HCT116 (cell line): ENCODE results near the gene IL10. TPM values are rescaled to one million over a fixed set of nuclear protein-coding genes. Genes with fewer than 3 reads are reported as not detected.

Experiments used
- ATAC-seq: fragments of 200-7000 bp; cut with Tn5 transposase; 2 replicates; pipeline ENCODE4 v1.9.1; 2020; ENCODE audit warnings: mild to moderate bottlenecking, moderate library complexity
- Bru-seq: library from RNA; stranded (reverse); fragments of 400-500 nt; gene quantifications from one replicate; lab custom pipeline; 2021; lab: Mats Ljungman, UMichigan
- BruChase-seq, 2 experiments: library from RNA; stranded (reverse); fragments of 400-500 nt; gene quantifications; one replicate each; lab custom pipeline; 2021; lab: Mats Ljungman, UMichigan
- BruUV-seq: library from RNA; stranded (reverse); fragments of 400-500 nt; replicated peaks from 2 replicates; lab custom pipeline; 2021; lab: Mats Ljungman, UMichigan
- CTCF ChIA-PET: fragments of 300-600 bp; sonication (Branson Sonifier 250); formaldehyde crosslinking; loops from one replicate; lab custom pipeline; 2021; ENCODE audit warnings: antibody characterized with exemption; lab: Charles Lee
- POLR2A ChIA-PET: fragments of 300-600, 350-600 bp; sonication (Branson Sonifier 250); formaldehyde crosslinking; loops from one replicate; lab custom pipeline; 2021; ENCODE audit warnings: antibody characterized with exemption; lab: Charles Lee
- RAD21 ChIA-PET, 2 experiments: fragments of 300-600 bp; sonication (Branson Sonifier 250); formaldehyde crosslinking; loops; one replicate each; lab custom pipeline; 2023; ENCODE audit warnings: low total read pairs in 2 of 2; ENCODE audit not compliant: uncharacterized antibody in 2 of 2, unreplicated experiment in 2 of 2, low non-redundant PET in 1 of 2; lab: Charles Lee
- DNase-seq: peaks from one replicate; pipeline ENCODE4 v3.0.0-alpha.2; 2010; ENCODE audit warnings: low read depth, low spot score
- H2AFZ ChIP-seq: fragments of 200-600 bp; shearing (Covaris generic), sonication (generic); 2 replicates; pipeline ENCODE4 v1.6.1; 2017; ENCODE audit warnings: low read depth, mixed run types, mixed read lengths, antibody characterized with exemption, low read length; ENCODE audit not compliant: poor library complexity, severe bottlenecking
- H3K27ac ChIP-seq: 2 replicates; pipeline ENCODE4 v1.5.1; 2012; ENCODE audit warnings: low read depth, low read length
- H3K27me3 ChIP-seq: fragments of 200-600 bp; sonication (generic); 2 replicates; pipeline ENCODE4 v1.6.1; 2016; ENCODE audit warnings: mixed run types, low read length, mixed read lengths; ENCODE audit not compliant: insufficient read depth
- H3K36me3 ChIP-seq, 2 experiments: fragments of 200-500 bp in 1 of 2; fragments of 200-600 bp in 1 of 2; sonication (Bioruptor generic) in 1 of 2; sonication (generic) in 1 of 2; 2 replicates each; pipeline versions ENCODE4 v1.5.1 to v1.6.1; 2014 to 2016; ENCODE audit warnings: low read length in 2 of 2, inconsistent platforms in 1 of 2, mixed read lengths in 1 of 2, mixed run types in 1 of 2; ENCODE audit not compliant: insufficient read depth in 2 of 2, control insufficient read depth in 1 of 2
- H3K4me1 ChIP-seq, 2 experiments: fragments of 200-600 bp in 1 of 2; sonication (generic) in 1 of 2; 2 replicates each; pipeline versions ENCODE4 v1.5.1 to v1.6.1; 2012 to 2017; ENCODE audit warnings: low read length in 2 of 2, inconsistent platforms in 1 of 2, mild to moderate bottlenecking in 1 of 2, mixed read lengths in 1 of 2, mixed run types in 1 of 2, moderate library complexity in 1 of 2; ENCODE audit not compliant: insufficient read depth in 2 of 2, control insufficient read depth in 1 of 2
- H3K4me2 ChIP-seq: fragments of 200-600 bp; sonication (generic); 2 replicates; pipeline ENCODE4 v1.6.1; 2017; ENCODE audit warnings: mixed run types, low read length, mixed read lengths
- H3K4me3 ChIP-seq, 2 experiments: fragments of 200-600 bp in 1 of 2; sonication (generic) in 1 of 2; replicated peaks in 1 of 2; 2 replicates each; pipeline ENCODE4 v1.5.1; 2011 to 2016; ENCODE audit warnings: low read length in 2 of 2, control low read depth in 1 of 2, low read depth in 1 of 2, mild to moderate bottlenecking in 1 of 2, mixed read lengths in 1 of 2, mixed run types in 1 of 2
- H3K79me2 ChIP-seq: fragments of 200-600 bp; sonication (generic); 2 replicates; pipeline ENCODE4 v1.6.1; 2017; ENCODE audit warnings: mild to moderate bottlenecking, mixed run types, low read length, moderate library complexity, mixed read lengths; ENCODE audit not compliant: insufficient read depth
- H3K9ac ChIP-seq: fragments of 200-600 bp; sonication (generic); 2 replicates; pipeline ENCODE4 v1.6.1; 2016; ENCODE audit warnings: low read length, mixed read lengths
- H3K9me2 ChIP-seq: fragments of 200-600 bp; sonication (generic), shearing (Covaris generic); 2 replicates; pipeline ENCODE4 v1.6.1; 2017; ENCODE audit warnings: mixed run types, mild to moderate bottlenecking, moderate library complexity; ENCODE audit not compliant: insufficient read depth
- H3K9me3 ChIP-seq, 2 experiments: fragments of 200-500 bp in 1 of 2; fragments of 200-600 bp in 1 of 2; sonication (Bioruptor generic) in 1 of 2; sonication (generic) in 1 of 2; 2 replicates each; pipeline ENCODE4 v1.6.1; 2014 to 2017; ENCODE audit warnings: low read length in 2 of 2, mixed read lengths in 2 of 2, inconsistent platforms in 1 of 2, low read depth in 1 of 2, mild to moderate bottlenecking in 1 of 2, mixed run types in 1 of 2, moderate library complexity in 1 of 2; ENCODE audit not compliant: control insufficient read depth in 1 of 2, insufficient read depth in 1 of 2
- H4K20me1 ChIP-seq: fragments of 200-600 bp; sonication (generic), shearing (Covaris generic); 2 replicates; pipeline ENCODE4 v1.6.1; 2017; ENCODE audit warnings: mixed run types, mild to moderate bottlenecking, moderate library complexity; ENCODE audit not compliant: insufficient read depth
- ELF1 ChIP-seq: IDR thresholded peaks from 2 replicates; pipeline ENCODE4 v1.6.1; 2012; ENCODE audit warnings: low read depth, borderline replicate concordance
- EZH2 ChIP-seq: fragments of 200-600 bp; sonication (generic); IDR thresholded peaks from 2 replicates; pipeline ENCODE4 v1.6.1; 2017; ENCODE audit warnings: antibody characterized with exemption, mixed run types
- EZH2phosphoT487 ChIP-seq: fragments of 200-600 bp; IDR thresholded peaks from 2 replicates; pipeline ENCODE4 v1.6.1; 2018; ENCODE audit warnings: antibody characterized with exemption, borderline replicate concordance
- FOSL1 ChIP-seq: IDR thresholded peaks from 2 replicates; pipeline ENCODE4 v1.6.1; 2012; ENCODE audit warnings: low read depth
- SRF ChIP-seq: IDR thresholded peaks from 2 replicates; pipeline ENCODE4 v1.6.1; 2012; ENCODE audit warnings: low read depth
- TCF7L2 ChIP-seq: IDR thresholded peaks from 2 replicates; pipeline ENCODE4 v1.7.0; 2011; ENCODE audit warnings: borderline replicate concordance, inconsistent platforms; ENCODE audit not compliant: insufficient read depth, insufficient read length; ENCODE audit errors: extremely low read depth
- ZBTB33 ChIP-seq: IDR thresholded peaks from 2 replicates; pipeline ENCODE4 v1.6.1; 2011; ENCODE audit warnings: mild to moderate bottlenecking, low read length, moderate library complexity; ENCODE audit not compliant: insufficient replicate concordance; ENCODE audit errors: extremely low read depth
- ZFX ChIP-seq: fragments of 450-650 bp; IDR thresholded peaks from 2 replicates; pipeline ENCODE4 v1.6.1; 2017
- intact Hi-C: fragments of 100-400 bp; cut with micrococcal nuclease; formaldehyde crosslinking; loops from 2 replicates; pipeline ENCODE4 v1.10.0; 2022
- long read RNA-seq: library from polyadenylated mRNA; unstranded; transcript quantifications from one replicate; pipeline ENCODE4 v2.0.0, GENCODE V29; 2021; ENCODE audit not compliant: unreplicated experiment
- polyA plus RNA-seq: library from polyadenylated mRNA; unstranded; fragments of >200 nt; gene quantifications from 2 replicates; pipeline ENCODE4 v1.2.1, GENCODE V29; 2012; ENCODE audit warnings: missing spikeins
- total RNA-seq: library from RNA; stranded (reverse); gene quantifications from one replicate; pipeline ENCODE4 v1.2.1, GENCODE V29; 2021; ENCODE audit not compliant: unreplicated experiment

The IL10 gene
- total RNA-seq (not detected), Bru-seq, nascent RNA (not detected), BruChase-seq, experiment 1, labeled RNA remaining after a 6-hour chase (not detected), BruChase-seq, experiment 2, labeled RNA remaining after a 2-hour chase (not detected)
- not detected in 2 replicates for polyA plus RNA-seq
- long read RNA-seq: 0 reads

- Histone ChIP-seq H3K79me2 (no peaks in the 10 kb centered on the region), H3K4me2 (no peak within 1 kb of the TSS), H3K9me3 (no peaks in the 10 kb centered on the region), H3K36me3 (no peaks in the 10 kb centered on the region), H2AFZ (no peak within 1 kb of the TSS), H3K9ac (no peak within 1 kb of the TSS), H4K20me1 (no peaks in the 10 kb centered on the region), H3K27ac (no peak within 1 kb of the TSS), H3K4me1 (no peaks in the 10 kb centered on the region; a peak in 1 of 4 replicates), H3K4me3 (no peak within 1 kb of the TSS), H3K9me2 (no peaks in the 10 kb centered on the region), H3K27me3 (peaks cover 23% of the 10 kb centered on the region; the same call in 1 of the 2 replicates)
- ATAC-seq (no peak), DNase-seq (no peak)
- ChIA-PET POLR2A (no interaction called here), CTCF (no interaction called here), RAD21 (no interaction called here)
- intact Hi-C loops: no loop called here
- TF ChIP-seq ZBTB33 (no peak), SRF (no peak), ELF1 (no peak), FOSL1 (no peak), EZH2phosphoT487 (no peak)
- no TSS peak for BruUV-seq
Measured at GRCh38 chr1:206772243-206772937, at the start of gene IL10. Gene IL10, minus strand, starts transcription at chr1:206772494. Its CDS starts 59 bp downstream, at chr1:206772435.

DNA sequence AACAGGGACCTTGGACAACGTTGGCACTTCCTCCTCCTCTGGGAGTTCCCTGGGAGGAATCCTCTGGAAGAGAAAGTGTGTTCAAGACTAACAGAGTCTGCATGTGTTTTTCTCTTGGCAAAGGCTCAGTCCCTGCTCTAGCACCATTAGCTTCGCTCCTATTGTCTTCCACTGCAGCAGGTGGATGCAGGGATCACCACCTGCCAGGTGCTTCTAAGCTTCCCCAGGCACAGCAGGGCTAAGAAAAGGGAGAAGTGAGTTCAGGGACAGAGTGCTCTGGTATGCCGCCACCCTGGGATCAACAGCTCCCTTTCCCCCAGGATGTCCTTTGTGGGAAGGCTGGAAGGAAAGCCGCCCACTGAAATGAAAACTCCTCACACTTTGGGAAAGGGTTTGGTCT, 49.2 kb upstream of the IL10 start:
- intact Hi-C loops: no loop called here
- Histone ChIP-seq H3K27me3 (no peaks in the 10 kb centered on the region), H3K27ac (no peak overlapping the region), H2AFZ (no peak overlapping the region), H3K9me2 (no peaks in the 10 kb centered on the region), H3K79me2 (no peaks in the 10 kb centered on the region), H3K36me3 (no peaks in the 10 kb centered on the region), H3K9me3 (no peaks in the 10 kb centered on the region), H3K4me2 (no peak overlapping the region), H3K9ac (no peak overlapping the region), H4K20me1 (no peaks in the 10 kb centered on the region), H3K4me3 (no peak overlapping the region), H3K4me1 (no peaks in the 10 kb centered on the region; a peak in 1 of 4 replicates)
- no peak for TF ChIP-seq TCF7L2
- no peak for TF ChIP-seq SRF
- no peak for TF ChIP-seq EZH2
- no peak for TF ChIP-seq ZBTB33
- TF ChIP-seq ZFX: no peak
- DNase-seq (no peak), ATAC-seq (no peak)
- RAD21 ChIA-PET: no interaction called here
- no TSS peak for BruUV-seq
- POLR2A ChIA-PET: no interaction called here
- CTCF ChIA-PET: interaction anchor here (1.5 kb wide), 1 partner anchor 12 kb away, joined by 4 read pairs; no protein-coding TSS in a partner anchor
